Neuronal stem cell (in vitro differentiated cells): ENCODE results near the gene ACAA1.

ENCODE experiments used
- DNase-seq: peaks from one replicate; pipeline ENCODE4 v3.0.0-alpha.2; 2013; ENCODE audit warnings: low spot score
- H2AFZ ChIP-seq: one replicate; pipeline ENCODE4 v1.6.1; 2013; ENCODE audit warnings: mild to moderate bottlenecking, low read length, inconsistent platforms
- H2AK5ac ChIP-seq: 2 replicates; pipeline ENCODE4 v1.6.1; 2013; ENCODE audit warnings: low read depth, mild to moderate bottlenecking, inconsistent platforms, low read length, moderate library complexity, mixed read lengths
- H2BK120ac ChIP-seq: 2 replicates; pipeline ENCODE4 v1.6.1; 2013; ENCODE audit warnings: low read depth, mild to moderate bottlenecking, inconsistent platforms, low read length, moderate library complexity, mixed read lengths
- H2BK12ac ChIP-seq: one replicate; pipeline ENCODE4 v1.6.1; 2013; ENCODE audit warnings: low read length, inconsistent platforms
- H2BK15ac ChIP-seq: 2 replicates; pipeline ENCODE4 v1.6.1; 2013; ENCODE audit warnings: mild to moderate bottlenecking, low read length, inconsistent platforms, mixed read lengths
- H2BK5ac ChIP-seq: one replicate; pipeline ENCODE4 v1.6.1; 2013; ENCODE audit warnings: inconsistent platforms, mild to moderate bottlenecking, low read length, moderate library complexity
- H3K14ac ChIP-seq: one replicate; pipeline ENCODE4 v1.6.1; 2013; ENCODE audit warnings: low read length, inconsistent platforms
- H3K18ac ChIP-seq: 2 replicates; pipeline ENCODE4 v1.6.1; 2013; ENCODE audit warnings: low read length, inconsistent platforms
- H3K23ac ChIP-seq: 2 replicates; pipeline ENCODE4 v1.6.1; 2013; ENCODE audit warnings: low read depth, mild to moderate bottlenecking, mixed read lengths, low read length, inconsistent platforms; ENCODE audit not compliant: poor library complexity
- H3K27ac ChIP-seq: replicated peaks from 3 replicates; pipeline ENCODE4 v1.5.1; 2013; ENCODE audit warnings: low read length, inconsistent platforms
- H3K27me3 ChIP-seq, 3 experiments: 2 replicates each; pipeline ENCODE4 v1.6.1; 2013; ENCODE audit warnings: low read length in 3 of 3, mild to moderate bottlenecking in 2 of 3, inconsistent platforms in 1 of 3, low read depth in 1 of 3, mixed read lengths in 1 of 3, moderate library complexity in 1 of 3; ENCODE audit not compliant: control insufficient read depth in 3 of 3, insufficient read depth in 3 of 3
- H3K36me3 ChIP-seq, 2 donors: replicated peaks in 1 of 2; 2 replicates each; pipeline ENCODE4 v1.6.1; 2013; ENCODE audit warnings: low read length in 2 of 2; ENCODE audit not compliant: control insufficient read depth in 2 of 2, insufficient read depth in 2 of 2
- H3K4ac ChIP-seq: 2 replicates; pipeline ENCODE4 v1.6.1; 2013; ENCODE audit warnings: inconsistent platforms, mild to moderate bottlenecking, low read length, moderate library complexity
- H3K4me1 ChIP-seq, 2 donors: 1 replicate in 1 of 2; 2 replicates in 1 of 2; pipeline ENCODE4 v1.6.1; 2013; ENCODE audit warnings: low read length in 2 of 2, low read depth in 1 of 2; ENCODE audit not compliant: control insufficient read depth in 2 of 2, insufficient read depth in 1 of 2
- H3K4me2 ChIP-seq: one replicate; pipeline ENCODE4 v1.6.1; 2013; ENCODE audit warnings: mild to moderate bottlenecking, low read length, inconsistent platforms; ENCODE audit not compliant: insufficient read depth, poor library complexity, severe bottlenecking
- H3K4me3 ChIP-seq, 2 donors: 2 replicates each; pipeline ENCODE4 v1.5.1; 2013; ENCODE audit warnings: low read length in 2 of 2, mild to moderate bottlenecking in 2 of 2, inconsistent platforms in 1 of 2, moderate library complexity in 1 of 2
- H3K79me1 ChIP-seq: one replicate; pipeline ENCODE4 v1.6.1; 2013; ENCODE audit warnings: low read depth, mild to moderate bottlenecking, inconsistent platforms, low read length, moderate library complexity
- H3K9ac ChIP-seq: one replicate; pipeline ENCODE4 v1.6.1; 2013; ENCODE audit warnings: mild to moderate bottlenecking, low read depth, low read length, inconsistent platforms; ENCODE audit not compliant: poor library complexity
- H3K9me3 ChIP-seq, 2 donors: replicated peaks in 1 of 2; 2 replicates each; pipeline versions ENCODE3 to v1.6.1; 2013; ENCODE audit warnings: low read length in 2 of 2, mild to moderate bottlenecking in 2 of 2, inconsistent platforms in 1 of 2, low read depth in 1 of 2, mixed read lengths in 1 of 2, moderate library complexity in 1 of 2; ENCODE audit not compliant: control insufficient read depth in 2 of 2, insufficient read depth in 1 of 2
- H4K8ac ChIP-seq: one replicate; pipeline ENCODE4 v1.6.1; 2013; ENCODE audit warnings: low read depth, mild to moderate bottlenecking, inconsistent platforms, low read length, moderate library complexity
- H4K91ac ChIP-seq: one replicate; pipeline ENCODE4 v1.6.1; 2013; ENCODE audit warnings: low read length, low read depth, mild to moderate bottlenecking, inconsistent platforms; ENCODE audit not compliant: poor library complexity
- WGBS, 2 donors: extraction: QIAGEN DNeasy Blood & Tissue Kit; methylation state at CpG; one replicate each; pipeline ENCODE4 v1.1.7; 2013; ENCODE audit warnings: missing lambda C conversion rate in 2 of 2, mixed read lengths in 1 of 2; ENCODE audit not compliant: insufficient read length in 2 of 2, insufficient replicate concordance in 1 of 2; ENCODE audit errors: extremely low coverage in 2 of 2; 5-methylcytosine and 5-hydroxymethylcytosine counted together

Gene ACAA1

DNA sequence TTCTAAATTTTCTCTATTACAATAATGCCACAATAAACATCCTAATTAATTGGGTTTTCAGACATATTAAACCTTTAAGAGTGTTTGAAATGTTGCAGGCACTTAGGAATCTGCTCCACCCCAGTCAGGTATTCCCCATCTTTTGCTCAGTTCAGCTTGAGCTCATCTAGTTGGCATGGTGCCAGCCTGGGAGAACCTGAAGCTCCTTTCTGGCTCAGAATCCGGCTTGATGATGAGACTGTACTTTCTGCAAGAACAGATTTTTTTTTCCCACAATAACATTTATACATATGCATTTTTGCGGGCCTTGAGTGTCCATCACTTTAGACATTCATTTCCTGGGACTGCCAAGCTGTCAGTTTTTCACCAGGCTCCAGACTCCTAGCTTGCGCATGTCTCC, 20.7 kb upstream of the ACAA1 start:
- Histone ChIP-seq H3K36me3 (no peaks in the 10 kb centered on the region), H3K18ac (no peak overlapping the region), H3K79me1 (no peaks in the 10 kb centered on the region), H3K9me3 (no peaks in the 10 kb centered on the region), H3K4ac (no peak overlapping the region), H2BK120ac (no peak overlapping the region), H3K23ac (no peak overlapping the region), H3K4me2 (no peak overlapping the region), H3K27me3 (no peaks in the 10 kb centered on the region), H2AK5ac (no peak overlapping the region), H4K91ac (no peak overlapping the region), H3K4me1 (no peaks in the 10 kb centered on the region), H3K27ac (no peak overlapping the region), H2BK12ac (no peak overlapping the region), H4K8ac (no peak overlapping the region), H3K4me3 (no peak overlapping the region), H2BK5ac (no peak overlapping the region), H2BK15ac (no peak overlapping the region), H2AFZ (no peak overlapping the region), H3K9ac (no peak overlapping the region), H3K14ac (no peak overlapping the region)
- WGBS, 2 donors = no CpG with 5 or more reads among the region's 3 CpGs
- DNase-seq = no peak

DNA sequence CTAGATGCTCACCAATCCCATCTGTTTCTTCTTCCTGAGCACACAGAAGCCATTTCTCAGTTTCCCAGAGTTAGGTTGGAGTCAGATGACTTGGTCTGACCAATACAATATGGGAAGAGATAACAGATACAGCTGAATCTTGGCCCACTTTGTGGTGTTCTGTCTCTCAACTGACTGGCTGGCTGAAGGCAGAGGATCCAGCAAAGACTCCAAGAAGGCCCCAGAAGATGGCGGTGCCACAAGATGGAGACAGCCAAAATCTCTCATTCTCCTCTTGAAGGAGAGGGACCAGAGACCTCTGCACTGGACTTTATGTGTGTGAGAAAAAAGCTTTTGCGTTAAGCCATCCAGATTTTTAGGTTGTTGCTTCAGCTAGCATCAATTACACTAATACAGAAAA, 20.2 kb upstream of the ACAA1 start:
- Histone ChIP-seq H3K18ac (no peak overlapping the region), H3K23ac (no peak overlapping the region), H3K9me3 (no peaks in the 10 kb centered on the region), H2BK120ac (no peak overlapping the region), H2BK15ac (no peak overlapping the region), H3K36me3 (no peaks in the 10 kb centered on the region), H2BK12ac (no peak overlapping the region), H3K14ac (no peak overlapping the region), H3K4me1 (no peaks in the 10 kb centered on the region), H3K9ac (no peak overlapping the region), H4K8ac (no peak overlapping the region), H3K79me1 (no peaks in the 10 kb centered on the region), H4K91ac (no peak overlapping the region), H3K4me3 (no peak overlapping the region), H3K27ac (no peak overlapping the region), H2AK5ac (no peak overlapping the region), H3K4me2 (no peak overlapping the region), H3K4ac (no peak overlapping the region), H2BK5ac (no peak overlapping the region), H3K27me3 (no peaks in the 10 kb centered on the region), H2AFZ (no peak overlapping the region)
- DNase-seq = no peak
- no CpG with 5 or more reads among the region's 2 CpGs for WGBS, 2 donors

DNA sequence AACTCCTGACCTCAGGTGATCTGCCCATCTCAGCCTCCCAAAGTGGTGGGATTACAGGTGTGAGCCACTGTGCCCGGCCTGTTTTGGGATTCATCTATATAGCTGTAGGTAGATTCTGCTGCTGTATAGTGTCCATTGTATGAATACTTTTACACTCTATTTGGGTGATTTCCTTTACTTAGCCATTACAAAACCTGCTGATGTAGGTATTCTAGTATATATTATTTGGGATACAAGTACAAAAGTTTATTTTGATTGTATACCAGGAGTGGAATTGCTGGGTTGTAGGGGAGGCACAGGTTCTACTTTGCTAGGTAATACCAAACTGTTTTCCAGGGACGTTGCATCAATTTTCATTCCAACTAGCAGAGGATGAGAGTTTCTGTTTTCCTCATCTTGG, 18.9 kb upstream of the ACAA1 start:
- no peak for DNase-seq
- Histone ChIP-seq H2BK12ac (no peak overlapping the region), H2AK5ac (no peak overlapping the region), H3K4me2 (no peak overlapping the region), H3K36me3 (no peaks in the 10 kb centered on the region), H4K91ac (no peak overlapping the region), H3K18ac (no peak overlapping the region), H3K23ac (no peak overlapping the region), H3K4me1 (no peaks in the 10 kb centered on the region), H3K79me1 (no peaks in the 10 kb centered on the region), H3K9me3 (no peaks in the 10 kb centered on the region), H3K27ac (no peak overlapping the region), H3K4me3 (no peak overlapping the region), H2BK15ac (no peak overlapping the region), H3K4ac (no peak overlapping the region), H2AFZ (no peak overlapping the region), H3K14ac (no peak overlapping the region), H3K9ac (no peak overlapping the region), H3K27me3 (no peaks in the 10 kb centered on the region), H2BK120ac (no peak overlapping the region), H2BK5ac (no peak overlapping the region), H4K8ac (no peak overlapping the region)
- no CpG with 5 or more reads among the region's 2 CpGs for WGBS, 2 donors

DNA sequence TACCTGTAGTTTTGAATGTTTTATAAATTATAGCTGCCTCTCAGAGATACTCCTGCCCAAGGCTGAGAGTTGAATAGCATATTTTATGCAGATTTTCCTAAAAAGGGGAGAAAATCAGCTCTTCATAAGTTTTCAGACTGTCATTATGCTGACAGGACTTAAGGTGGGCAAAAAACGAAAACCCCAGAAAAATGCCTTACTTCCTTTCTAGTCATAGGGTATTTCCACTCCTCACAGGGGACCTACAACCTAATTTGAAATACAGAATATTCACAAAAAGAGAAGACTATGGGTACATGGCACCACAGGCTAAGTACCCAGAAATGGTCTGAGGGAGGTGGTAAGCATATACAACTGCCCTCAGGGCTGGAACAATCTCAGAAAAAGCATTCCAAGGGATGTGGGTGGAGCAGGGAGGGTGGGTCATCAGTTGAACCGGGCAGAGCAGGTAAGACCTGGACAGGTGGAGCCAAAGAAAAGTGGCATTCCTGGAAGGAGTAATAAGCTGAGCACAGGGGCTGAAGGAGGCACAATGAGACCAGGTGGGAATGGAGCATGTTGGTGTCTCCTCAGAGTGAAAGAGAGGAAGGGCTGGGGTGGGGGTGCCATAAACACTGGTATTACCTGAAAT, 17.8 kb upstream of the ACAA1 start:
- Histone ChIP-seq H3K14ac (no peak overlapping the region), H2BK5ac (no peak overlapping the region), H3K18ac (no peak overlapping the region), H3K4me2 (no peak overlapping the region), H2BK15ac (no peak overlapping the region), H3K4me3 (no peak overlapping the region), H3K79me1 (no peaks in the 10 kb centered on the region), H3K23ac (no peak overlapping the region), H3K27ac (no peak overlapping the region), H3K9me3 (no peaks in the 10 kb centered on the region), H2BK12ac (no peak overlapping the region), H3K4ac (no peak overlapping the region), H3K4me1 (no peaks in the 10 kb centered on the region), H4K91ac (no peak overlapping the region), H3K9ac (no peak overlapping the region), H3K27me3 (no peaks in the 10 kb centered on the region), H2AK5ac (no peak overlapping the region), H2BK120ac (no peak overlapping the region), H2AFZ (no peak overlapping the region), H4K8ac (no peak overlapping the region), H3K36me3 (no peaks in the 10 kb centered on the region)
- WGBS, 2 donors = no CpG with 5 or more reads among the region's 2 CpGs
- DNase-seq = no peak
